IPS DF 6.9 (cell line): ENCODE measurements around the gene CCNK.

Experiments used
- DNase-seq: peaks from one replicate; pipeline ENCODE4 v3.0.0-alpha.2; 2013; ENCODE audit warnings: low read depth, low spot score
- H3K27ac ChIP-seq: one replicate; pipeline ENCODE4 v1.5.1; 2013; ENCODE audit warnings: low read length, control low read depth
- H3K27me3 ChIP-seq: 2 replicates; pipeline ENCODE4 v1.6.1; 2013; ENCODE audit warnings: mild to moderate bottlenecking, low read length; ENCODE audit not compliant: control insufficient read depth, insufficient read depth
- H3K36me3 ChIP-seq: 2 replicates; pipeline ENCODE4 v1.6.1; 2013; ENCODE audit warnings: low read length; ENCODE audit not compliant: control insufficient read depth, insufficient read depth
- H3K4me1 ChIP-seq: 2 replicates; pipeline ENCODE4 v1.6.1; 2013; ENCODE audit warnings: low read length; ENCODE audit not compliant: control insufficient read depth, insufficient read depth
- H3K4me3 ChIP-seq: 2 replicates; pipeline ENCODE4 v1.5.1; 2013; ENCODE audit warnings: mild to moderate bottlenecking, low read length
- H3K9me3 ChIP-seq: 2 replicates; pipeline ENCODE4 v1.6.1; 2013; ENCODE audit warnings: low read length, inconsistent platforms; ENCODE audit not compliant: control insufficient read depth, insufficient read depth
- WGBS: extraction: QIAGEN DNeasy Blood & Tissue Kit; methylation state at CpG from one replicate; pipeline ENCODE4 v1.1.7; 2013; ENCODE audit warnings: mixed read lengths, missing lambda C conversion rate; ENCODE audit not compliant: insufficient read length, insufficient coverage; 5-methylcytosine and 5-hydroxymethylcytosine counted together

Gene CCNK

DNA sequence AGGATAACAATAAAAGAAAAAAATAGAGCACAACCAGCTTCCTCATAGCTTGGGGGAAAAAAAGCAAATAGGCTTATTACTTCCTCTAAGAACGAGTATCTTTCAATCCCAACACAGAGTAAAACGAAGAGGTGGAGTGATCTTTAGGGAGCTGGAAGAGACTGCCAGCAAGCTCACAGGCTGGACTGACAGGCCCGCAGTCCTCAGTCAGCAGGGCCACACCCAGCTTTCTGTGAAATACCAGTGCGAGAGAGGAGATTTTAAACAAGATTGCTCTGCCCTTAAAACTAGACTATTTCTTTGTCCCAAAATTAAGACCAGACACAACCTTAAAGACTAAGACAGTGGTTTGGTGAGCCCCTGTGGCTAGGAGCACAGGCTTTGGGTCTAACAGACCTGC, 33.5 kb upstream of the CCNK start:
- DNase-seq, result no peak
- no peaks in the 10 kb centered on the region for H3K4me1 ChIP-seq
- no peak overlapping the region for H3K27ac ChIP-seq
- no peaks in the 10 kb centered on the region for H3K27me3 ChIP-seq
- no peaks in the 10 kb centered on the region for H3K36me3 ChIP-seq
- no peak overlapping the region for H3K4me3 ChIP-seq
- no CpG with 5 or more reads among the region's 4 CpGs for WGBS
- H3K9me3 ChIP-seq, result no peaks in the 10 kb centered on the region

DNA sequence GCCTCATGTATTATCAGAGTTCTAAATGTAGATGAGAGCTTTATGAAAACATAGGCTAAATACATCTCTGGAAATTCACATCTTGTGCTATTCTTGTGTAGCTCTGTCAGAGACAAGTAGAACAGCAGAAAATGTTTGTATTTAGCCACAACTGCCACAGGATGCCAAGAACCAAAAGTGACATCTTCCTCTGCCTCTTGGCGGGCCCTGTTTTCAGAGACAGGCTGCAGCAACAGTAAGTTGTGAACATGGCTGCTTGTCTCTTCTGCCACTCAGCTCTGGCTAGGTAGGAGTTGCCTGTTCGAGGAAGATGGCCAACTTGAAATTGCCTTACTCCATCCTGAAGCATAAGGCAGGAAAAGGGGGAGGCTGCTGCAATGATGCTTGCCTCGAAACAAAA, 30.9 kb upstream of the CCNK start:
- no peak overlapping the region for H3K4me3 ChIP-seq
- no peaks in the 10 kb centered on the region for H3K27me3 ChIP-seq
- no peaks in the 10 kb centered on the region for H3K36me3 ChIP-seq
- H3K27ac ChIP-seq, result no peak overlapping the region
- no peak for DNase-seq
- no CpG with 5 or more reads among the region's 3 CpGs for WGBS
- H3K4me1 ChIP-seq, result no peaks in the 10 kb centered on the region
- H3K9me3 ChIP-seq, result no peaks in the 10 kb centered on the region

DNA sequence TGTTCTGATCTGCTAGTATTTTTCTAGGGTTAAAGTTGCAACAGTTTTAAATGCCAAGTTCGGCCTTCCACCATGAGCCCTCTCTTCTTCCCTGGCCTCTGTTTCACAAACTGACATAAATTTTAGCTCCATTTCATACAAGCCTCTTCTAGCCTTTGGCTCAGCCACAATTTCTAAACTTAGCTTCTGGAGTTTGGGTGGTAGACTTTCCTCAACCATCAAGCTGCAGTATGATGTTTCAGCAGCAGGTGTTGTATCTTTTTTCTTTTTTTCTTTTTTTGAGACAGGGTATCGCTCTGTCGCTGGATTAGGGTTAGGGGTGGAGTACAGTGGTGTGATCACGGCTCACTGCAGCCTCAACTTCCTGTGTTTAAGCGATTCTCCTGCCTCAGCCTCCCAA, 30.0 kb upstream of the CCNK start:
- Histone ChIP-seq H3K4me3 (no peak overlapping the region), H3K27ac (no peak overlapping the region), H3K27me3 (no peaks in the 10 kb centered on the region), H3K4me1 (no peaks in the 10 kb centered on the region), H3K9me3 (no peaks in the 10 kb centered on the region), H3K36me3 (no peaks in the 10 kb centered on the region)
- no peak for DNase-seq
- WGBS, result no CpG with 5 or more reads among the region's 5 CpGs

DNA sequence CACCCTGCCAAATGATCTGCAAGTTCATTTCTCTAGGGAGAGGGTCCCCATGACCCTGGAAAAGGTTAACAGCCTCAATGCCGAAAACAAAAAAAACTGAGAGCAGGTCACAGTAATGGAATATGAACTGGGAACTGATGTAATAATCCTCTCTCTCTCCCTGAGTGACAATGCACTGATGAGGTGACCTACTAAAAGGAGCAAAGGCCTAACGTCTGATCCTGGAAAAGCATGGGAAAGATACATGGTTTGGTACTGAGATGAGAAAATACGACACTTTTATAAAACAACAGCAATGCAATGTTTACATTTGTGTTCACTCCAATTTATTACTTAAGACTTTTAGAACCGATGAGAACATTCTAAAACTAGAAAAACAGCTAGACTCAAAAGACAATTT, 28.2 kb upstream of the CCNK start:
- Histone ChIP-seq H3K9me3 (no peaks in the 10 kb centered on the region), H3K4me3 (no peak overlapping the region), H3K4me1 (no peaks in the 10 kb centered on the region), H3K36me3 (peaks cover 6% of the 10 kb centered on the region; the same call in 1 of the 2 replicates), H3K27ac (no peak overlapping the region), H3K27me3 (no peaks in the 10 kb centered on the region)
- no peak for DNase-seq
- WGBS, result no CpG with 5 or more reads among the region's 4 CpGs

DNA sequence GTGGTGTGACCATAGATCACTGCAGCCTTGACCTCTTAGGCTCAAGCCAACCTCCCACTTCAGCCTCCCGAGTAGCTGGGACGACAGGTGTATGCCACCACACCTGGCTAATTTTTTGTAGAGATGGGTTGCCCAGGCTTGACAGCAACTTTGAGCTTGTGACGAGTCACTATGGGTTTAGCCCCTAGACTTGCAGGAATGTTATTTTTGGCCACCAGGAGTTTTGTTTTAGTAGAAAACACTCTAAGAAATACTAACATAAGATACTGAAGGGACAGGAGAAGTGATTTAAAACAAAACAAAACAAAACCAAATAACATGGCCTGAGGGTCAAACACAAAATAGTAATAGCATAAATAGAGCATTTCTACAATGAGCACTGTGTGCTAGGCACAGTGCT, 27.0 kb upstream of the CCNK start:
- DNase-seq, result no peak
- no peak overlapping the region for H3K27ac ChIP-seq
- peaks cover 6% of the 10 kb centered on the region; the same call in 1 of the 2 replicates for H3K36me3 ChIP-seq
- no CpG with 5 or more reads among the region's 3 CpGs for WGBS
- no peaks in the 10 kb centered on the region for H3K27me3 ChIP-seq
- H3K9me3 ChIP-seq, result no peaks in the 10 kb centered on the region
- no peaks in the 10 kb centered on the region for H3K4me1 ChIP-seq
- H3K4me3 ChIP-seq, result no peak overlapping the region

DNA sequence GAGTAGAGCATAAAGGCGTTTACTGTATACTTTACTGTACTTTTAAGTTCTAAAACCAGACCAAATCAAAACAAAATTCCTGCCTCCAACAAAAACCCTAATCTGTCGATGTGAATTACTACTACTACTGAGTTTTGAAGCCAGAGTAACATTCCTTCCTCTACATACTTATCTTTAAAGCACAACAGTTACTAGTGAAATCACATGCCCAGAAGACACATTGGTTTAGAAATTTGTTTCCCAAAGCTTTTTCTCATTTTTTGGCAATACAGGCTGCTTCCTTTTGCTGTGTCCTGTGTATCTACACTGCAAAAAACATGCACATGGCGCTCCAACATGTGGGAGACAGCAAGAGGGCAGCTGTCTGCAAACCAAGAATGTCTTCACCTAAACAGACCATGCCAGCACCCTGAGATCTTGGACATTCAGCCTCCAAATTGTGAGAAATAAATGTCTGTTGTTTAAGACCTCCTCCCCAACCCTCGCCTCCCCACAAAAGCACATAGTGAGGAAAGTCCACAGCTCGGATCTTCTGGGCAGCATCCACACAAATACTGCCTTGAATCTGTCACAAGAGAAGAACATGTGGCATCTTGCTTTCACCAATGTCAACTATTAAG, 21.6 kb upstream of the CCNK start:
- Histone ChIP-seq H3K9me3 (no peaks in the 10 kb centered on the region), H3K36me3 (peaks cover 6% of the 10 kb centered on the region; the same call in 1 of the 2 replicates), H3K4me1 (0 out of 2 replicates have a peak, but pooled peaks cover 1% of the 10 kb centered on the region), H3K27ac (no peak overlapping the region), H3K4me3 (no peak overlapping the region), H3K27me3 (no peaks in the 10 kb centered on the region)
- no CpG with 5 or more reads among the region's 5 CpGs for WGBS
- DNase-seq, result no peak

DNA sequence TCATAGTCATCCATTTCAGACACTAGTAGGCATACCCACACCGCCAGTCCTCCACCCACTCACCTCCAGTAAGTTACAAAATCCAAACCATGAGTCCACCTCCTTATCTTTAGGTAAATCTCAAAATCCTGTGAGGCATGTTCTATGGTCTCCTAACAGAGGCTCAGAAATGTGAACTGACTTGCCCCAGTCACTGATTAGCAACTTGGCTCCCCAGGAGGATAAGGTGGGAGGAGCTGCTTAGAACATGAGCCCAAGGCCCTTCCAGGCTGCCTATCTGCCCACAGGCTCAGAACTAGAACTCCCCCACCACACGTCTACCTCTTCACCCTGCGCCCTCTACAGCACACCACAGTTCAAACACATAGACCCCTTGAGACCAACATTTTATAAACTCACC, 20.4 kb upstream of the CCNK start:
- H3K36me3 ChIP-seq, result peaks cover 9% of the 10 kb centered on the region; the same call in 1 of the 2 replicates
- no peak overlapping the region for H3K27ac ChIP-seq
- no CpG with 5 or more reads among the region's 3 CpGs for WGBS
- DNase-seq, result no peak
- H3K27me3 ChIP-seq, result no peaks in the 10 kb centered on the region
- 0 out of 2 replicates have a peak, but pooled peaks cover 1% of the 10 kb centered on the region for H3K4me1 ChIP-seq
- no peaks in the 10 kb centered on the region for H3K9me3 ChIP-seq
- no peak overlapping the region for H3K4me3 ChIP-seq

DNA sequence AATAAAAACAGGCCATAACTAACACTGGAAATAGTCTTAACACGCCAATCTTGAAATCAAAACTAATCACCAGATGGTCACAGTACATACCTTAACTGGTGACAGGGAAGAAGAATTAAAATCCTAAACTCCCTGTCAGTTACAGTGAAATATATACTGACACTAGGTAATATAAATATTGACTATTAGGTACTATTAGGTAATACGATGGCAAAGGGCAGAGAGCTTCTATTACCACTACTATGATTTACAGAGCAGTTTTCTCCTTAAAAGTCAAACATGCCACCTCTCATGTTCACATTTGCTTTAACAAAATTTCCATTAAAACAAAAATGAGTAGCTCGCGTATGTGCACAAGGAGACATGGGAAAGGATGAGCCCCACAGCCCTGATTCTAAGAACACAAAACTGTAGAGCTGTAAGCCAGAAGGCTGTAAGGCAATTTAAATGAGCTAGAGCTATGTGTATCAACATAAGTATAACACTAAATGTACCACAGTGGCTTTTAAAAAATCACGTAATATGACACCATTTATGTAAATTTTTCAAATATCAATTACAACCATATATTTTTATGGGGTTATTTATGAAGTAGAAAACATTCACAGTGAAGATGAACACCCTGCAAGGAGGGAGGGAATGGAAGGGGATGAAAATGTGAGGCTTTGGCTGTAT, 19.7 kb upstream of the CCNK start:
- 0 out of 2 replicates have a peak, but pooled peaks cover 1% of the 10 kb centered on the region for H3K4me1 ChIP-seq

DNA sequence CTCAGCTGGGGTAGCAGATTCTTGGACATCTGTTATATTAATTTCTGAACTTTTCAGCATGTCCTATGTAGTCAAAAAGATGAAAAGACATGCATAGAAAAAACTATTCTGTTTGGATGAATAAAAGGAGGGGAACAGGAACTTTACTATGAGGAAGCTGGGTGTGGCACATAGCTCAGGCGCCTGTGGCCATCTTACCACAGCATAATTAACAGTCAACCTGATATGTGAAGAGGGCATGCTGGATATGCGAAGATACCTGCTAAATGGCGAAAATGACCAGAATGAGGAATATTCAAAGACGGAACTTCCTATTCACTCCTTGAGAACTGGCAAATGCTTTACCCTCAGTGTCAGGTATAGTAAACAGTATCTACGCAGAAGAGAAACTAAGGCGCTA, 19.0 kb upstream of the CCNK start:
- no CpG with 5 or more reads among the region's 6 CpGs for WGBS
- H3K27me3 ChIP-seq, result no peaks in the 10 kb centered on the region
- H3K36me3 ChIP-seq, result peaks cover 5% of the 10 kb centered on the region; the same call in 1 of the 2 replicates
- H3K27ac ChIP-seq, result no peak overlapping the region
- no peak overlapping the region for H3K4me3 ChIP-seq
- H3K9me3 ChIP-seq, result no peaks in the 10 kb centered on the region
- H3K4me1 ChIP-seq, result 0 out of 2 replicates have a peak, but pooled peaks cover 1% of the 10 kb centered on the region
- no peak for DNase-seq

More for the DNA sequence above, 19.7 kb upstream of the CCNK start:
- Histone ChIP-seq H3K36me3 (peaks cover 9% of the 10 kb centered on the region; the same call in 1 of the 2 replicates), H3K27ac (no peak overlapping the region), H3K4me3 (no peak overlapping the region), H3K27me3 (no peaks in the 10 kb centered on the region), H3K9me3 (no peaks in the 10 kb centered on the region)
- DNase-seq, result no peak
- WGBS, result no CpG with 5 or more reads among the region's 5 CpGs

DNA sequence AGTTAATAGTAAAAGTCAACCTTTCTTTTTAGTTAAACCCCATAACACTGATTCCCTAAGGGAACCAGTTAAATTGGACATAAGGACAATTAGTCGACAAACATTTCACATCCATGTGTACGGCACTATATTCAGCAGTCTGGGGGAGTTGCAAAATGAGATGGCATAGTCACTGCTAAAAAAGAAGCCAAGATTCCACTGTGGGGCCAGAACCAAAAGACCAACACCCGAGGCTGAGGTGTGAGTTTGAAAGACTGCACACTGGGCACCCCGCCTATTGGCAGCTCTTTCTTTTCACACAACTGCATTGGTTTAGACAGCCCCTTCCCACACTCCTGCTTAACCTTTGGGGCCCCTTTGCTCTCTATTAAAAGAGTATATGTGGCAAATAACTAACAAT, 17.2 kb upstream of the CCNK start:
- no peak for DNase-seq
- no CpG with 5 or more reads among the region's 4 CpGs for WGBS
- no peak overlapping the region for H3K4me3 ChIP-seq
- H3K27ac ChIP-seq, result no peak overlapping the region
- H3K9me3 ChIP-seq, result no peaks in the 10 kb centered on the region
- H3K36me3 ChIP-seq, result peaks cover 3% of the 10 kb centered on the region; the same call in 1 of the 2 replicates
- no peaks in the 10 kb centered on the region for H3K27me3 ChIP-seq
- H3K4me1 ChIP-seq, result 0 out of 2 replicates have a peak, but pooled peaks cover 1% of the 10 kb centered on the region
